ENCODE measurements around the gene SPNS2.
"Not testable (repeated sequence)": the region's sequence is repeated elsewhere in the genome, so short reads cannot be mapped to it uniquely, and the experiment has no call there.

The SPNS2 gene

DNA sequence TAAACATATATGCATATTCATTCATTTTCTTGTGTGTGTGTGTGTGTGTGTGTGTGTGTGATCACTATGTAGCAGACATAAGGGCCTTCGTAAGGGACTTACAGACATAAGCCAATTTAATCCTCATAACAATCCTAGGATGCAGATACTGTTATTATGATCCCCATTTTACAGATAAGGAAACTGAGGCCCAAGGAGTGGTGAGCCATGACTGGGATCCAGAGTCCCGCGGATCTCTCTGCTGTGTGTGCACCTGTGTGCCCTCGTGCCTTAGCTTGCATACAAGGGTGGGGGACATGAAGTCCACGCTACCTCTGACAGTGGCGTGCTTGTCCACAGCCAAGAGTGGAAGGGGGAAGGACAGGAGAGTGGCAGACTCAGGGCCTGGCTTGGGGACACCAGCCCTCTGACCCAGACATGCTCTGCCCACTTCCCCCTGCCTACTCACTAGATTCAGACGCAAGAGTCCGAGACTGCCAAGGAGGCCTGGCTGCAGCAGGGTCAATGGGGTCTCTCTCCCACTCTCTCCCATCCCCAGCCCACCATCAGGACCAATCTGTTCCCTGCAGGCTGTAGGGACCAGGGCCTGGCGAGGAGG lies 75.9 kb downstream of the SPNS2 start:
- DNase-seq = no peak

DNA sequence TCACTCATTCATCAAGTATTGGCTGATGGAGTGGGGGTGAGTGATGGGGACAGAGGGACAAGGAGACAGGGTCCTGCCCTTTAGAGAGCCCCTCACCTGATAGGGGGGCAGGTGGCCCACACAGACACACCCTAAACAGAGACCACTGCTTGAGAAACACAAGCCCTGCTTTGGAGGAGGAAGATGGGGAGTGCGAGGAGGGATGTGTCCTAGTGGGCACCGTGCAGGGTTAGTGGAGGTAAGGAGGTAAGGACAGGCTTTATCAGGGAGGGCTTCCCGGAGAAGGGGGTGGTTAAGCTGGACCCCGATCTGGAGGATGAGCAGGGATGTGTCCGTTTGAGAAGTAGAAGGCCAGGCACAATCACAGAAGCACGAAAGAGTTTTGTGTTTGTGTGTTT lies 77.5 kb downstream of the SPNS2 start:
- no peak for DNase-seq

DNA sequence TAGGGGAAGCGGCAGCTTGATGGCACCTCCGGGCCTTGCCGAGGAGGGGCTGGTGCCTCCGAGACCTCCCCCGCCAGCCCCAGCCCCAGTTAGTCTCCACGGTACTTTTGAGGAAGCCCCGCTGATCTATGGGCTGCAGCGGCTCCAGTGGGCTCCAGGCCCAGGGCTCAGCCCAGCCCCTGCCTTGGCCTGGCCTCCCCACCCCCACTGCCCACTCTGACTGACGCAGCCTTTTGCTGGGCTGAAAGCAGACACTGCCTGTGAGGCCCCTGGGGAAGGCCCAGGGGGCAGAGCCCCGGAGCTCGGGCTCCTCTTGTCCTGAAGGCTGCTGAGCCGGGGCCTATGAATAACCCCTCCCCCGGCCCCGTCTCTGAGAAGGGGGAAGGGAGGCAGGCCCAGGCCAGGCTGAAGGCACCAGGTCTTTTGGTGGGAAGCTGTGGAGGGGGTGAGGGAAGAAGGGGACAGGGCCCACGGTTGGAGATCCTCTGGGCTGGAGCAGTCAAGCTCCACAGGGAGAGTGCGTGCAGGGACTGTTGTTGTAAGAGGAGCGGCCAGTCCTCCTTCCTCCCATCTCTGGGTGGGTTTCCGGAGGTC lies 78.1 kb downstream of the SPNS2 start:
- DNase-seq = no peak

- DNase-seq = no peak
Measured at GRCh38 chr17:4577386-4577993, 78.8 kb downstream of the SPNS2 start.

- not testable (repeated sequence) for DNase-seq
Measured at GRCh38 chr17:4578349-4578748, 79.7 kb downstream of the SPNS2 start.

- DNase-seq = no peak
Measured at GRCh38 chr17:4579678-4580077, 81.0 kb downstream of the SPNS2 start.

GRCh38 chr17:4580291-4580690 lies 81.6 kb downstream of the SPNS2 start:
- DNase-seq = no peak

GRCh38 chr17:4582101-4582501 lies 83.4 kb downstream of the SPNS2 start:
- DNase-seq = no peak

GRCh38 chr17:4582691-4583090 lies 84.0 kb downstream of the SPNS2 start:
- DNase-seq = no peak

- peak; percentile 25 for DNase-seq
Measured at GRCh38 chr17:4583206-4583605, 84.5 kb downstream of the SPNS2 start.

DNA sequence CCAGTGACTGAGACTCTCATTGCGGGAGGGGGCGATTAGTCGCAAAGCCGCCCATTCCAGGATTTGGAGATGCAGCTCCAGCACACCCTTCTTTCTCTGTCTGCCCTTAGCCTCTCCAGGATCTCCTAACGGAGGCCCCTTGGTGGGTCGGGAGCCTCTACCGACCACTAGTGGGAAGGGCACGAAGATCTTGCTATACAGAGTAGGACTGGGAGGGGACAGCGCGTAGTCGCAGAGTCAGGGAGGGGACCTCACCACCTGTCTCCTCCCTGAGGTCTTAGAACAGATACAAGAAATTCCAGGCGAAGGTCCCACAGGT lies 85.1 kb downstream of the SPNS2 start:
- DNase-seq = peak; percentile 49

- DNase-seq = peak; percentile 48
Measured at GRCh38 chr17:4584101-4584916, 85.6 kb downstream of the SPNS2 start, which contains the start of gene SMTNL2. Gene SMTNL2 (plus strand): TSS chr17:4584529. CDS start chr17:4584606, 77 bp downstream.

DNA sequence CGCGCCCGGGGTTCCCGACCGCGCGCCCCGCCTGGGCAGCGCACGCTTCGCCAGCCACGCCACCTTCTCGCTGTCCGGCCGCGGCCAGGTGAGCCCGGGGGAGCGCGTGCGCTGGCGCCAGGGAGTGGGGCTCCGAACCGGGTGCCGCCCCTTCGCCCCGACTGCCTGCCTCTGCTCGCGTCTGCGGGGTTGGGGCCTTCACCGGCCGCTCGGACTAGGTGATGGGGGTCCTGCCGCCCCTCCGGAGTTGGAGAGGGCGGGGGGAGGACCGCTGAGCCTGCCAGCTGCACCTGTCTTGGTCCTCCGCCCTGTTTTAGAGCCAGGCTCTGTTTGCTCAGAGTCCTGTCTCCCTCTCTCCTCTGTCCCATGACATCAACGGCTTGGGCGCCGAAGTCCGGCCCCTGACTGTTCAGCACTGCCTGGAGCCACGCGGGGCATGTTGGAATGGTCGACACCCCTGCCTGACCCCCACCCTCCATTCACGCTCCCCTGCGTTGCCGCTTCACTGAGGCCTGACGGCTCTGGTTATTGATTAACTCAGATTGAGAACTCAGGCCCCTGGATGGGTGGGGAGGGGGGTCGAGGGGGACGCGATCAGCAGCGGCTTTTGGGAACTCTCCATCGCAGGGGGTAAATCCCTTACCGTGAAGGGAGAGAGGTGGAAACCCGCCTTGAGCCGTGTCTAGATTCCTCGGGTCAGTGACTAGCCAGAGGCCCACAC lies 86.4 kb downstream of the SPNS2 start:
- DNase-seq = no peak

GRCh38 chr17:4585638-4585994 lies 86.9 kb downstream of the SPNS2 start:
- no peak for DNase-seq

DNA sequence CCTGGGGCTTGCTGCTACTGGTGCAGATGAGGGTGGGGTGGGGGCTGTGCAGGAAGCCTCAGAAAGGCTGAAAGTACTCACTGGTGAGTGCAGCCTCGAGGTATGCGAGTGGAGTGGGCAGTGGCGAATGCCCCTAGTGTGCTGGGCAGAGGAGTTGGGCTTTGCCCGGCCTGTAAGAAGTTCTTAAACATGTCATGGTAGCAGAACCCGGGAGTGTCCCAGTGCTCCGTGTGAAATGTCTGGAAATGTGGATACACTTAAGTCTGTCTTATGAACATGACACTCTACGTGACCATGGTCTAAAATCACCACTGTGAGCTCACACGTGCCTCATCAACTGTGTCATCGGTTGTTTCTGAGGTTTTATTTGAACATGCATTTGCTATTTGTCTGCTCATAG lies 87.4 kb downstream of the SPNS2 start:
- no peak for DNase-seq

DNA sequence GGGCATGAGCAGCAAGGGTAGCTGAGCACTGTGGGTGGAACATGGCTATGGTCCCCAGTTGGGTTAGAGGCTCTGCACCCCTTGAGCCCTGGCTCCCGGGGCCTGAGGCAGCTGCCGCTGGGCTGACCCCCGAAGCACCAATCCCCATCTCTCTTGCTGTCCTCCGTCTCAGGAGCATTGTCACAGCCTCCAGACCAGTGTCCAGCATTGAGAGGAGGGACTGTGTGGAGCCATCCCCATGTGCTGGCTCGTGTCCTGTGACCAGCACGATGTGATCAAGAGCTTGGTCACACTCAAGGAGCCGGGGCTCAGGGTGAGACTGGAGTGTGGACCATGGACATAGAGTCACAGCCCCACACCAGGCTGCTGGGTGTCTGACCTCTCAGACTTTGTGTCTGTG lies 88.5 kb downstream of the SPNS2 start:
- DNase-seq = no peak

GRCh38 chr17:4587803-4588202 lies 89.1 kb downstream of the SPNS2 start:
- DNase-seq = no peak

DNA sequence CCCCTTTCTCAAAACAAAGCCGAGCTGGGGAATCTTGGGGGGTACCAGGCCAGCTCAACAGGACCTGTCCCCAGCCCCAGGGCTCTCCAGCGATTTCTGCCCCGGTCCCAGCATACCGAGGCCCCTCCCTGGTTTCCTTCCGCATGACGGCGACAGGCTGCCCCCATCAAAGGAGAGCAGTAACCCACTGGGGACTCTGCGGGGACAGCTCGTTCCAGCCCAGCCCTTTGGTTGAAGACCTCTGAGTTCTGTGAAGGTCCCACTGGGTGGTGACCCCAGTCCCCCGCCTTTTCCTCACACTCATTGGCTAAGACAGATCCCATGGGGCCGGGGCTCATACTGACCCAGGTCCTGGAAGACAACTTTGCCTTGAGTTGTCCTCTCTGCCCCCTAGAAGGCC lies 89.7 kb downstream of the SPNS2 start:
- DNase-seq = no peak
